Mesodermal cell (in vitro differentiated cells): Measurements from ENCODE around the gene CTDSP2.

Experiments used
- H3K27ac ChIP-seq: 2 replicates; pipeline ENCODE4 v1.7.0; 2013; ENCODE audit warnings: mild to moderate bottlenecking, low read depth, low read length, moderate library complexity; ENCODE audit not compliant: severe bottlenecking
- H3K36me3 ChIP-seq: 2 replicates; pipeline ENCODE4 v1.7.1; 2013; ENCODE audit warnings: mild to moderate bottlenecking, low read length, moderate library complexity; ENCODE audit not compliant: control insufficient read depth, insufficient read depth
- H3K4me1 ChIP-seq: one replicate; pipeline ENCODE4 v1.7.1; 2013; ENCODE audit warnings: mild to moderate bottlenecking, low read length; ENCODE audit not compliant: insufficient read depth, control insufficient read depth, poor library complexity, severe bottlenecking
- H3K4me3 ChIP-seq: 2 replicates; pipeline ENCODE4 v1.7.0; 2013; ENCODE audit warnings: low read length, control low read depth, mild to moderate bottlenecking; ENCODE audit not compliant: insufficient read depth, poor library complexity, severe bottlenecking; ENCODE audit errors: extremely low read depth
- H3K9me3 ChIP-seq: 2 replicates; pipeline ENCODE4 v1.7.1; 2013; ENCODE audit warnings: mild to moderate bottlenecking, low read length, moderate library complexity; ENCODE audit not compliant: control insufficient read depth
- WGBS, 2 experiments: methylation state at CpG; one replicate each; pipeline ENCODE4 v1.1.5; 2013; ENCODE audit warnings: missing lambda C conversion rate in 2 of 2; ENCODE audit not compliant: insufficient coverage in 2 of 2; 5-methylcytosine and 5-hydroxymethylcytosine counted together

Gene CTDSP2

DNA sequence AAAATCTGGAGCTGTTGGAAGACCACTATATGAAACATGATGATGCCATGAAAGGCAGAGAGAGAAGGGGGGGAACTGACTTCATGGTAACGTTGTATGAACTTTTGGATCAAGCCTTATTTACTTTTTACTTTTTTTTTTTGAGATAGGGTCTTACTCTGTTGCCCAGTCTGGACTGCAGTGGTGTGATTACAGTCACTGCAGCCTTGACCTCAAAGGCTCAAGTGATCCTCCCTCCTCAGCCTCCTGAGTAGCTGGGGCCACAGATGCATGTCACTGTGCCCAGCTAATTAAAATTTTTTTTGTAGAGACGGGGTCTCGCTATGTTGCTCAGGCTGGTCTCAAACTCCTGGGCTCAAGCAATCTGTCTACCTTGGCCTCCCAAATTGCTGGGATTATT is 31.3 kb upstream of the CTDSP2 start:
- WGBS, 2 experiments, result 89 to 95% methylated on average over 3 of the region's 3 CpGs
- Histone ChIP-seq H3K36me3 (no peaks in the 10 kb centered on the region), H3K27ac (no peak overlapping the region), H3K4me1 (peaks cover 6% of the 10 kb centered on the region), H3K9me3 (no peaks in the 10 kb centered on the region), H3K4me3 (no peak overlapping the region)

GRCh38 chr12:57875753-57876547 is 29.4 kb upstream of the CTDSP2 start:
- H3K4me1 ChIP-seq, result no peaks in the 10 kb centered on the region
- 82 to 85% methylated on average over 4 to 5 of the region's 5 CpGs for WGBS, 2 experiments
- H3K36me3 ChIP-seq, result no peaks in the 10 kb centered on the region
- H3K9me3 ChIP-seq, result no peaks in the 10 kb centered on the region
- H3K4me3 ChIP-seq, result no peak overlapping the region
- H3K27ac ChIP-seq, result no peak overlapping the region

- Histone ChIP-seq H3K36me3 (no peaks in the 10 kb centered on the region), H3K9me3 (no peaks in the 10 kb centered on the region), H3K4me3 (no peak overlapping the region), H3K4me1 (no peaks in the 10 kb centered on the region), H3K27ac (no peak overlapping the region)
- WGBS, 2 experiments, result 91 to 93% methylated on average over 8 of the region's 8 CpGs
Observed at GRCh38 chr12:57874166-57875108, 27.9 kb upstream of the CTDSP2 start.

DNA sequence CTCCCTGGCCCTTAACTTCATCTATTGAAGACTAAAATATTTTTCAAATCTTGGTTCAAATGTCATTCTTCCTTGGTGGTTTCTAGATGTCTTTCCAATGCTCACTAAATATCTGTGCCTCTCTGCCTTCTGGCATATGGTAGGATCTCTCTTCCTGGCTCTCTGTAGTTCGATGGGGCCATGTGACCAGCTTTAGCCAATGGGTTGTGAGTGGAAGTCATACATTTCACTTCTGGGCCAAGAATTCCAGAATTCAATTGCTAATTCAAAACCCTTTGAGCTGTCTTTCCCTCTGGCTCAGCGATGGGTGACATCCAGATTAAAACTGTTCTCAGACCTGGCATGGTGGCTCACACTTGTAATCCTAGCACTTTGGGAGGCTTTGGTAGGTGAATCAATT is 25.8 kb upstream of the CTDSP2 start:
- Histone ChIP-seq H3K9me3 (no peaks in the 10 kb centered on the region), H3K4me3 (no peak overlapping the region), H3K4me1 (peaks cover 7% of the 10 kb centered on the region), H3K27ac (no peak overlapping the region), H3K36me3 (no peaks in the 10 kb centered on the region)
- 83% methylated on average over 1 of the region's 2 CpGs; no CpG with 5 or more reads in 1 of the 2 experiments for WGBS, 2 experiments

DNA sequence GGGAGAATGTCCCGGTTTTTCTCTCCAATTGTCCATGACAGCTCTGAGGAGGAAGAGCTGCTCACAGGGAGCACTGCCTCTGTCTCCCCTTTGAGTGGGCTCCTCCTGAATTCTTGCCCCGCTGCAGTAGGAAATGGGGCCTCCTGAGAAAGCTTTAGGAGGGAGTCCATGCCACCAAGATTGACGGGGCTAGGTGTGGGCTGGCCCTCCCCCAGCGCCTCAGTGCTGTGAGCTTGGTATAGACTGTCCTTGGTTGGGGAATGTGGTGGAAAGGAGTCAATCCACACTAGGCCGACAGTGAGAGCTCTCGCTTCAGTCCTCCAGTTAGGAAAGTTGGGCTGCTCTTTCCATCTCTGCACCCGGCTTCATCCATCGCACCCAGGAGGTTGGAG is 23.4 kb upstream of the CTDSP2 start:
- Histone ChIP-seq H3K36me3 (no peaks in the 10 kb centered on the region), H3K27ac (no peak overlapping the region), H3K9me3 (no peaks in the 10 kb centered on the region), H3K4me1 (peaks cover 7% of the 10 kb centered on the region), H3K4me3 (no peak overlapping the region)
- WGBS, 2 experiments, result 87 to 98% methylated on average over 5 of the region's 8 CpGs

- Histone ChIP-seq H3K36me3 (no peaks in the 10 kb centered on the region), H3K9me3 (no peaks in the 10 kb centered on the region), H3K27ac (no peak overlapping the region), H3K4me3 (no peak overlapping the region), H3K4me1 (peaks cover 7% of the 10 kb centered on the region)
- WGBS, 2 experiments, result 93 to 94% methylated on average over 7 of the region's 11 CpGs
Observed at GRCh38 chr12:57869298-57869926, 22.9 kb upstream of the CTDSP2 start.

- H3K27ac ChIP-seq, result no peak overlapping the region
- no peak overlapping the region for H3K4me3 ChIP-seq
- 63 to 67% methylated on average over 8 to 9 of the region's 11 CpGs for WGBS, 2 experiments
Observed at GRCh38 chr12:57868851-57869268, 22.3 kb upstream of the CTDSP2 start.

DNA sequence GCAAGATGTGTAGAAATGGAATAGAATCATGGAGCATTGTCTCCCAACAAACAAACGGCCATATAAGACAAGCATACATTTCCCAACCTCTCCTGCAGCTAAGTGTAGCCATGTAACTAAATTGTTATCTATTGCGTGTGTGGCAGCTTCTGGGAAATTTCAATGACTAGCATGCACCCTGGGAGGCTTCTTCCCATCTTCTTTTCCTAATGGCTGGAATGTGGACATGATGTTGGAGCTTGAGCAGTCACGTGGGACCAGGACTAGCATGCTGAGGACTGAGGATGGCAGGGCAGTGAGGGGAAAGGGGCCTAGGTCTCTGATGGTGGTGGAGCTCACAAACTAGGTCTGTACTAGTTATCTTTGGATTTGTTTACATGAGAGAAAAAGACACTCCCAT is 21.7 kb upstream of the CTDSP2 start:
- Histone ChIP-seq H3K4me3 (no peak overlapping the region), H3K4me1 (peaks cover 11% of the 10 kb centered on the region), H3K9me3 (no peaks in the 10 kb centered on the region), H3K36me3 (no peaks in the 10 kb centered on the region), H3K27ac (no peak overlapping the region)
- 89 to 100% methylated on average over 1 of the region's 3 CpGs for WGBS, 2 experiments

More at GRCh38 chr12:57868851-57869268, 22.3 kb upstream of the CTDSP2 start:
- Histone ChIP-seq H3K4me1 (peaks cover 7% of the 10 kb centered on the region), H3K36me3 (no peaks in the 10 kb centered on the region), H3K9me3 (no peaks in the 10 kb centered on the region)

DNA sequence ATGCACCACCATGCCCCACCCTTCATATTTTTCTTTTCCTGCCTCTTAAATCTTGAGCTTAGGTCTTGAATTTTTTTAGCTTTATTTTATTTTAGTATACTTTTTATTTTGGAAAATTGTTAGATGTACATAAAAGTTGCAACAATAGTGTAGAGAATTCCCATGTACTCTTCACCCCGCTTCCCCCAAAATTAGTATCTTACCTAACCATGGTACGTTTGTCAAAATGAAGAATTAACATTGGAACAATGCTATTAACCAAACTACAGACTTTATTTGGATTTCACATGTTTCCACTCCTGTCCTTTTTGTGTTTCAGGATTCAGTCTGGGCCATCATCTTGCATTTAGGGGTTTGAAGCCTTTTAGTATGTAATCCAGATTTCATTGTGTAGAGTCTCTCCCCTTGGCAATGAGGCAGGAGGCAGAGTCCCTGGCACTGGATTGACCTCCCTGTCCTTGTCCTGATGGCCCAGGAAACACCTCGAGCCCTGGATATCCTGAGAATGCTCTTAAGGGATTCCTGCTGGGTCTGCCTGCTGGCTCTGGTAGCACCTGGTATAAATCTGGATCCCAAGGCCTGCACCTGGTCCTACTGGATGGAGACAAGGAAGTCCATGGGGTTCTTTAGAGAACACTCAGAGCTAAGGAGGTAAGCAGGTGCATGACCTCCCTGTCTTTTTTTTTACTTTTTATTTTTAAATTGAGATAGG is 19.9 kb upstream of the CTDSP2 start:
- H3K4me1 ChIP-seq, result peaks cover 16% of the 10 kb centered on the region
- 89% methylated on average over 3 of the region's 3 CpGs; no CpG with 5 or more reads in 1 of the 2 experiments for WGBS, 2 experiments
- no peaks in the 10 kb centered on the region for H3K36me3 ChIP-seq
- no peak overlapping the region for H3K4me3 ChIP-seq
- no peak overlapping the region for H3K27ac ChIP-seq
- no peaks in the 10 kb centered on the region for H3K9me3 ChIP-seq
